Vagina (tissue), 2 donors: Measurements from ENCODE around the gene BEST3. TPM values are rescaled to one million over a fixed set of nuclear protein-coding genes. Genes with fewer than 3 reads are reported as not detected.

ENCODE experiments used
- DNase-seq, 2 donors: peaks; one replicate each; pipeline ENCODE4 v3.0.0-alpha.2; 2017; ENCODE audit errors: extremely low spot score in 2 of 2
- H3K27ac ChIP-seq: fragments of 200-600 bp; sonication (generic); one replicate; pipeline ENCODE4 v1.5.1; 2019
- H3K27me3 ChIP-seq: fragments of 200-600 bp; sonication (generic); one replicate; pipeline ENCODE4 v1.5.1; 2019
- H3K36me3 ChIP-seq, 2 donors: fragments of 200-600 bp; sonication (generic); one replicate each; pipeline ENCODE4 v1.5.1; 2017 to 2019
- H3K4me1 ChIP-seq: fragments of 200-600 bp; sonication (generic); one replicate; pipeline ENCODE4 v1.5.1; 2019
- H3K4me3 ChIP-seq, 2 donors: fragments of 200-600 bp; sonication (generic); 1 replicate in 1 of 2; 2 replicates in 1 of 2; pipeline ENCODE4 v1.5.1; 2016 to 2019
- H3K9me3 ChIP-seq: fragments of 200-600 bp; sonication (generic); one replicate; pipeline ENCODE4 v1.5.1; 2019
- POLR2A ChIP-seq, 2 donors: fragments of 450-650 bp; IDR thresholded peaks; one replicate each; pipeline ENCODE4 v1.6.1; 2017; ENCODE audit warnings: antibody characterized with exemption in 2 of 2, mild to moderate bottlenecking in 2 of 2, moderate library complexity in 2 of 2
- POLR2AphosphoS5 ChIP-seq, 2 donors: sonication (generic); formaldehyde crosslinking; IDR thresholded peaks; one replicate each; pipeline ENCODE4 v1.9.0; 2017; ENCODE audit warnings: antibody characterized with exemption in 2 of 2, mild to moderate bottlenecking in 2 of 2, low read depth in 1 of 2; ENCODE audit not compliant: insufficient read depth in 1 of 2
- intact Hi-C: fragments of 100-400 bp; cut with DNase I; formaldehyde crosslinking; loops from one replicate; pipeline ENCODE4 v1.15.1; 2023
- total RNA-seq: library from RNA; depleted of rRNA; stranded (reverse); fragments of >200 nt; gene quantifications from one replicate; pipeline ENCODE4 v1.2.3, GENCODE V29; 2016
- TF ChIP-seq, protein P1 (sequence below), 3 experiments: fragments of 450-650 bp in 2 of 3; fragments of 200-600 bp in 1 of 3; sonication (generic) in 1 of 3; IDR thresholded peaks; one replicate each; pipeline ENCODE4 v1.5.1; 2017 to 2019; ENCODE audit warnings: antibody characterized with exemption in 3 of 3, mild to moderate bottlenecking in 2 of 3, moderate library complexity in 2 of 3

Gene BEST3
- total RNA-seq, 1 donor from 2014 or later = not detected

DNA sequence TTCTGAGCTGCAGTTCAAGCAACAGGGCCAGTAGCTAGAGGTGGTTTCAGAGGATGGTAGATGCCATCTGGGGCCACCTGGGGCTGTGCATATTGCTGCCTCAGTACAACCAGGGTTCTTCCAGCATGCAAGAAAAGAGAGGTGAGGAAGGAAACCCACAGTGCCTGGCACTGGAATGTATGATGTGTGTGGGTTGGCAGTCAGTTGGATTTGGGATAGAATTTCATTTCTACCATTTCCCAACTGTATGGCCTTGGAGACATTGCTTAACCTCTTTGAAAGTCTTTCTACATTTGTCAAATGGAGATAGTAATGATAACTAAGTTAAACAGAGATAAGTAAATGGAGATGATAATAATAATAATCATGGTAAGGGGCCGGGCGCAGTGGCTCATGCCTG is 78.2 kb downstream of the BEST3 start:
- H3K9me3 ChIP-seq = no peaks in the 10 kb centered on the region
- no peaks in the 10 kb centered on the region for H3K4me1 ChIP-seq
- H3K27ac ChIP-seq = no peak overlapping the region
- H3K4me3 ChIP-seq = no peak overlapping the region
- intact Hi-C loops = no loop called here
- TF ChIP-seq, protein P1, sequence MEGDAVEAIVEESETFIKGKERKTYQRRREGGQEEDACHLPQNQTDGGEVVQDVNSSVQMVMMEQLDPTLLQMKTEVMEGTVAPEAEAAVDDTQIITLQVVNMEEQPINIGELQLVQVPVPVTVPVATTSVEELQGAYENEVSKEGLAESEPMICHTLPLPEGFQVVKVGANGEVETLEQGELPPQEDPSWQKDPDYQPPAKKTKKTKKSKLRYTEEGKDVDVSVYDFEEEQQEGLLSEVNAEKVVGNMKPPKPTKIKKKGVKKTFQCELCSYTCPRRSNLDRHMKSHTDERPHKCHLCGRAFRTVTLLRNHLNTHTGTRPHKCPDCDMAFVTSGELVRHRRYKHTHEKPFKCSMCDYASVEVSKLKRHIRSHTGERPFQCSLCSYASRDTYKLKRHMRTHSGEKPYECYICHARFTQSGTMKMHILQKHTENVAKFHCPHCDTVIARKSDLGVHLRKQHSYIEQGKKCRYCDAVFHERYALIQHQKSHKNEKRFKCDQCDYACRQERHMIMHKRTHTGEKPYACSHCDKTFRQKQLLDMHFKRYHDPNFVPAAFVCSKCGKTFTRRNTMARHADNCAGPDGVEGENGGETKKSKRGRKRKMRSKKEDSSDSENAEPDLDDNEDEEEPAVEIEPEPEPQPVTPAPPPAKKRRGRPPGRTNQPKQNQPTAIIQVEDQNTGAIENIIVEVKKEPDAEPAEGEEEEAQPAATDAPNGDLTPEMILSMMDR (IDR thresholded peaks at IDR 0.05) = no peak
- TF ChIP-seq POLR2AphosphoS5 (IDR thresholded peaks at IDR 0.05; ENCODE audit: insufficient read depth in 1 of 2, low read depth in 1 of 2) (no peak), POLR2A (IDR thresholded peaks at IDR 0.05) (no peak)
- H3K36me3 ChIP-seq = no peaks in the 10 kb centered on the region
- DNase-seq = no peak
- no peaks in the 10 kb centered on the region for H3K27me3 ChIP-seq

GRCh38 chr12:69620077-69620476 is 79.0 kb downstream of the BEST3 start:
- intact Hi-C loops = no loop called here
- H3K27me3 ChIP-seq = no peaks in the 10 kb centered on the region
- no peak overlapping the region for H3K27ac ChIP-seq
- no peaks in the 10 kb centered on the region for H3K9me3 ChIP-seq
- H3K4me1 ChIP-seq = no peaks in the 10 kb centered on the region
- no peak for TF ChIP-seq POLR2AphosphoS5 (IDR thresholded peaks at IDR 0.05; ENCODE audit: insufficient read depth in 1 of 2, low read depth in 1 of 2)
- no peak for DNase-seq
- no peak overlapping the region for H3K4me3 ChIP-seq
- H3K36me3 ChIP-seq = no peaks in the 10 kb centered on the region

GRCh38 chr12:69619050-69619449 is 80.1 kb downstream of the BEST3 start:
- Histone ChIP-seq H3K36me3 (no peaks in the 10 kb centered on the region), H3K27me3 (no peaks in the 10 kb centered on the region), H3K4me3 (no peak overlapping the region), H3K4me1 (no peaks in the 10 kb centered on the region), H3K27ac (no peak overlapping the region), H3K9me3 (no peaks in the 10 kb centered on the region)
- TF ChIP-seq POLR2A (IDR thresholded peaks at IDR 0.05) (no peak), POLR2AphosphoS5 (IDR thresholded peaks at IDR 0.05; ENCODE audit: insufficient read depth in 1 of 2, low read depth in 1 of 2) (no peak)
- TF ChIP-seq, protein P1 (IDR thresholded peaks at IDR 0.05) = no peak
- intact Hi-C loops = no loop called here
- no peak for DNase-seq

DNA sequence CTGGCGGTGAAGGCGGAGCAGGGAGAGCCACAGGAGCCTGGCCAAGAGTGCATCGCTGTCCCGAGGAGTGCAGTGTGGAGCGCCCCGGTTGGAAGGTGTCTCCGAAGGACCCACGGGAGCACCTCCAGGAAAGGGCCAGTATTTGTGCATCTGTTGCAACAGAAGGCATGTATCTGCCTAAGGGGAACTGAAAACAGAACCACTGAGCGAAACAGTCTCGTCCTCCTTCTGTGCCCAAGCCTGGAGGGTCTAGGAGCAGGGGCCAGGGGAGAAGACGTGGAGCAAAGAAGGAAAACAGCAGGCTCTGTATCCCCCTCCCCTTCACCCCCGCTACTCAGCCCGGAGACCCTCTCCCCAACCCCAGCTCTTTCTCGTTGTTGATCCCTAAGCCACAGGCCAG is 83.1 kb downstream of the BEST3 start:
- no peak overlapping the region for H3K4me3 ChIP-seq
- no peak for DNase-seq
- H3K27ac ChIP-seq = no peak overlapping the region
- H3K36me3 ChIP-seq = no peaks in the 10 kb centered on the region
- H3K4me1 ChIP-seq = no peaks in the 10 kb centered on the region
- no peaks in the 10 kb centered on the region for H3K27me3 ChIP-seq
- TF ChIP-seq, protein P1 (IDR thresholded peaks at IDR 0.05) = no peak
- TF ChIP-seq POLR2AphosphoS5 (IDR thresholded peaks at IDR 0.05; ENCODE audit: insufficient read depth in 1 of 2, low read depth in 1 of 2) (no peak), POLR2A (IDR thresholded peaks at IDR 0.05) (no peak)
- intact Hi-C loops = no loop called here
- no peaks in the 10 kb centered on the region for H3K9me3 ChIP-seq

DNA sequence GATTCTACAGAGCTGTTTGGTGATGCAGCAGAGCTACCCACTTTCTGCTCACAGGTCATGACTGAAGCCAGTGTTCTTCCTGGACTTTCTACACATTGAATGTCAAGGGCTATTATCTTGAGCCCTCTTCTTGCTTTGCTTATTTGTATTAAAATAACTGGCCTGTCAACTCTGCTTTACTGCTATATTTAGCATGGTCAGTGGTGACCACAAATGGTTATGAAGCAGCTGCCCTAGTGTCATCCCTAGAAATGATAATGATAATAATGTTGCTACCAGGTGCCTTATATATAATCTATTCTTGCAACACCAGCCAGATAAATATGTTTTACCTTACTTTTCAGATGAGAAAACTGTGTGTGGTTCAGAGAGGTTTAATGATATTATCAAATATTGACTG is 85.8 kb downstream of the BEST3 start:
- Histone ChIP-seq H3K4me1 (no peaks in the 10 kb centered on the region), H3K36me3 (no peaks in the 10 kb centered on the region), H3K27me3 (no peaks in the 10 kb centered on the region), H3K9me3 (no peaks in the 10 kb centered on the region), H3K4me3 (no peak overlapping the region), H3K27ac (no peak overlapping the region)
- TF ChIP-seq POLR2A (IDR thresholded peaks at IDR 0.05) (no peak), POLR2AphosphoS5 (IDR thresholded peaks at IDR 0.05; ENCODE audit: insufficient read depth in 1 of 2, low read depth in 1 of 2) (no peak)
- TF ChIP-seq, protein P1 (IDR thresholded peaks at IDR 0.05) = no peak
- intact Hi-C loops = no loop called here
- no peak for DNase-seq

GRCh38 chr12:69610729-69611128 is 88.4 kb downstream of the BEST3 start, which contains the start of gene LRRC10:
Gene LRRC10, minus strand, starts transcription at chr12:69610907. Its CDS starts 69 bp downstream, at chr12:69610838.
- Histone ChIP-seq H3K27ac (no peak within 1 kb of the TSS), H3K4me3 (no peak within 1 kb of the TSS), H3K4me1 (no peaks in the 10 kb centered on the region), H3K9me3 (no peaks in the 10 kb centered on the region), H3K36me3 (no peaks in the 10 kb centered on the region), H3K27me3 (no peaks in the 10 kb centered on the region)
- TF ChIP-seq, protein P1 (IDR thresholded peaks at IDR 0.05) = no peak
- no peak for TF ChIP-seq POLR2AphosphoS5 (IDR thresholded peaks at IDR 0.05; ENCODE audit: insufficient read depth in 1 of 2, low read depth in 1 of 2)
- no peak for TF ChIP-seq POLR2A (IDR thresholded peaks at IDR 0.05)
- intact Hi-C loops = no loop called here
- DNase-seq = no peak
